Cortex of kidney (tissue), 1 donor: ENCODE data around the gene RPTOR.
"Not testable (repeated sequence)": the region's sequence is repeated elsewhere in the genome, so short reads cannot be mapped to it uniquely, and the experiment has no call there.

ENCODE experiments used
- DNase-seq: peaks from one replicate; lab custom pipeline; 2025; lab: John Stamatoyannopoulos, UW

The RPTOR gene

GRCh38 chr17:80764627-80765145, 220.0 kb downstream of the RPTOR start:
- not testable (repeated sequence) for DNase-seq

GRCh38 chr17:80765241-80765961, 220.8 kb downstream of the RPTOR start:
- no peak for DNase-seq

GRCh38 chr17:80766290-80766855, 221.7 kb downstream of the RPTOR start:
- DNase-seq = no peak

- no peak for DNase-seq
Measured at GRCh38 chr17:80768389-80768788, 223.8 kb downstream of the RPTOR start.

- no peak for DNase-seq
Measured at GRCh38 chr17:80768936-80769335, 224.3 kb downstream of the RPTOR start.

- DNase-seq = no peak
Measured at GRCh38 chr17:80769516-80769915, 224.9 kb downstream of the RPTOR start.

- no peak for DNase-seq
Measured at GRCh38 chr17:80769936-80770625, 225.4 kb downstream of the RPTOR start.

- DNase-seq = no peak
Measured at GRCh38 chr17:80770881-80771611, 226.4 kb downstream of the RPTOR start.

- no peak for DNase-seq
Measured at GRCh38 chr17:80771612-80772005, 227.0 kb downstream of the RPTOR start.

GRCh38 chr17:80772906-80773242, 228.2 kb downstream of the RPTOR start:
- DNase-seq = no peak

GRCh38 chr17:80773243-80773991, 228.8 kb downstream of the RPTOR start:
- DNase-seq = no peak

GRCh38 chr17:80774146-80774545, 229.5 kb downstream of the RPTOR start:
- no peak for DNase-seq

GRCh38 chr17:80774643-80775281, 230.1 kb downstream of the RPTOR start:
- no peak for DNase-seq

GRCh38 chr17:80775863-80776262, 231.2 kb downstream of the RPTOR start:
- no peak for DNase-seq

GRCh38 chr17:80777274-80777673, 232.6 kb downstream of the RPTOR start:
- no peak for DNase-seq

- no peak for DNase-seq
Measured at GRCh38 chr17:80778716-80779115, 234.1 kb downstream of the RPTOR start.

GRCh38 chr17:80779336-80779735, 234.7 kb downstream of the RPTOR start:
- DNase-seq = no peak

GRCh38 chr17:80779961-80780380, 235.3 kb downstream of the RPTOR start:
- DNase-seq = no peak

GRCh38 chr17:80780381-80781198, 236.0 kb downstream of the RPTOR start:
- no peak for DNase-seq

- DNase-seq = no peak
Measured at GRCh38 chr17:80781211-80781610, 236.6 kb downstream of the RPTOR start.
